ENCODE measurements around the gene DNAJC15.

Gene DNAJC15

GRCh38 chr13:43122791-43123190 is 99.4 kb downstream of the DNAJC15 start:
- FAIRE-seq (no peak), DNase-seq (ENCODE audit: insufficient read length) (no peak)
- TF ChIP-seq POLR2AphosphoS5 (IDR thresholded peaks at IDR 0.05; ENCODE audit: low read depth, low read length): no peak
- no peak for TF ChIP-seq TAF1 (IDR thresholded peaks at IDR 0.05; ENCODE audit: borderline replicate concordance, low read depth, low read length)
- TF ChIP-seq POLR2A (IDR thresholded peaks at IDR 0.05; ENCODE audit: low read depth, low read length): no peak

GRCh38 chr13:43123856-43124255 is 100.5 kb downstream of the DNAJC15 start:
- TF ChIP-seq TAF1 (IDR thresholded peaks at IDR 0.05; ENCODE audit: borderline replicate concordance, low read depth, low read length): no peak
- TF ChIP-seq POLR2AphosphoS5 (IDR thresholded peaks at IDR 0.05; ENCODE audit: low read depth, low read length): no peak
- TF ChIP-seq POLR2A (IDR thresholded peaks at IDR 0.05; ENCODE audit: low read depth, low read length): no peak
- no peak for DNase-seq (ENCODE audit: insufficient read length)
- FAIRE-seq: no peak

- TF ChIP-seq TAF1 (IDR thresholded peaks at IDR 0.05; ENCODE audit: borderline replicate concordance, low read depth, low read length): no peak
- TF ChIP-seq POLR2AphosphoS5 (IDR thresholded peaks at IDR 0.05; ENCODE audit: low read depth, low read length): no peak
- no peak for TF ChIP-seq POLR2A (IDR thresholded peaks at IDR 0.05; ENCODE audit: low read depth, low read length)
- FAIRE-seq: no peak
- DNase-seq (ENCODE audit: insufficient read length): no peak
Measured at GRCh38 chr13:43124490-43124889, 101.1 kb downstream of the DNAJC15 start.

- FAIRE-seq: peak; percentile 70
- no peak for TF ChIP-seq POLR2A (IDR thresholded peaks at IDR 0.05; ENCODE audit: low read depth, low read length)
- no peak for TF ChIP-seq POLR2AphosphoS5 (IDR thresholded peaks at IDR 0.05; ENCODE audit: low read depth, low read length)
- no peak for TF ChIP-seq TAF1 (IDR thresholded peaks at IDR 0.05; ENCODE audit: borderline replicate concordance, low read depth, low read length)
- no peak for DNase-seq (ENCODE audit: insufficient read length)
Measured at GRCh38 chr13:43126420-43126819, 103.0 kb downstream of the DNAJC15 start.

GRCh38 chr13:43127103-43127798 is 103.9 kb downstream of the DNAJC15 start:
- TF ChIP-seq POLR2AphosphoS5 (IDR thresholded peaks at IDR 0.05; ENCODE audit: low read depth, low read length) (no peak), TAF1 (IDR thresholded peaks at IDR 0.05; ENCODE audit: borderline replicate concordance, low read depth, low read length) (no peak), POLR2A (IDR thresholded peaks at IDR 0.05; ENCODE audit: low read depth, low read length) (no peak)
- DNase-seq (ENCODE audit: insufficient read length): no peak
- FAIRE-seq: peak; percentile 17

- DNase-seq (ENCODE audit: insufficient read length) (no peak), FAIRE-seq (peak; percentile 82)
Measured at GRCh38 chr13:43127827-43128226, 104.4 kb downstream of the DNAJC15 start.

GRCh38 chr13:43128504-43128961 is 105.1 kb downstream of the DNAJC15 start:
- FAIRE-seq (peak; percentile 87), DNase-seq (ENCODE audit: insufficient read length) (no peak)

More at GRCh38 chr13:43127827-43128226, 104.4 kb downstream of the DNAJC15 start:
- no peak for TF ChIP-seq TAF1 (IDR thresholded peaks at IDR 0.05; ENCODE audit: borderline replicate concordance, low read depth, low read length)
- TF ChIP-seq POLR2A (IDR thresholded peaks at IDR 0.05; ENCODE audit: low read depth, low read length): no peak
- TF ChIP-seq POLR2AphosphoS5 (IDR thresholded peaks at IDR 0.05; ENCODE audit: low read depth, low read length): no peak

GRCh38 chr13:43129066-43129465 is 105.7 kb downstream of the DNAJC15 start:
- TF ChIP-seq POLR2AphosphoS5 (IDR thresholded peaks at IDR 0.05; ENCODE audit: low read depth, low read length) (no peak), TAF1 (IDR thresholded peaks at IDR 0.05; ENCODE audit: borderline replicate concordance, low read depth, low read length) (no peak), POLR2A (IDR thresholded peaks at IDR 0.05; ENCODE audit: low read depth, low read length) (no peak)
- FAIRE-seq: peak; percentile 21

More at GRCh38 chr13:43128504-43128961, 105.1 kb downstream of the DNAJC15 start:
- TF ChIP-seq POLR2AphosphoS5 (IDR thresholded peaks at IDR 0.05; ENCODE audit: low read depth, low read length) (no peak), POLR2A (IDR thresholded peaks at IDR 0.05; ENCODE audit: low read depth, low read length) (no peak), TAF1 (IDR thresholded peaks at IDR 0.05; ENCODE audit: borderline replicate concordance, low read depth, low read length) (no peak)

GRCh38 chr13:43129511-43130110 is 106.2 kb downstream of the DNAJC15 start:
- DNase-seq (ENCODE audit: insufficient read length) (no peak), FAIRE-seq (peak; percentile 5)
- TF ChIP-seq POLR2A (IDR thresholded peaks at IDR 0.05; ENCODE audit: low read depth, low read length) (no peak), TAF1 (IDR thresholded peaks at IDR 0.05; ENCODE audit: borderline replicate concordance, low read depth, low read length) (no peak), POLR2AphosphoS5 (IDR thresholded peaks at IDR 0.05; ENCODE audit: low read depth, low read length) (no peak)

More at GRCh38 chr13:43129066-43129465, 105.7 kb downstream of the DNAJC15 start:
- DNase-seq (ENCODE audit: insufficient read length): no peak

GRCh38 chr13:43132257-43132656 is 108.9 kb downstream of the DNAJC15 start:
- DNase-seq (ENCODE audit: insufficient read length) (no peak), FAIRE-seq (peak; percentile 78)

GRCh38 chr13:43132911-43133310 is 109.5 kb downstream of the DNAJC15 start:
- FAIRE-seq (peak; percentile 50), DNase-seq (ENCODE audit: insufficient read length) (no peak)

More at GRCh38 chr13:43132257-43132656, 108.9 kb downstream of the DNAJC15 start:
- TF ChIP-seq POLR2AphosphoS5 (IDR thresholded peaks at IDR 0.05; ENCODE audit: low read depth, low read length) (no peak), POLR2A (IDR thresholded peaks at IDR 0.05; ENCODE audit: low read depth, low read length) (no peak), TAF1 (IDR thresholded peaks at IDR 0.05; ENCODE audit: borderline replicate concordance, low read depth, low read length) (no peak)

More at GRCh38 chr13:43132911-43133310, 109.5 kb downstream of the DNAJC15 start:
- TF ChIP-seq POLR2A (IDR thresholded peaks at IDR 0.05; ENCODE audit: low read depth, low read length) (no peak), POLR2AphosphoS5 (IDR thresholded peaks at IDR 0.05; ENCODE audit: low read depth, low read length) (no peak), TAF1 (IDR thresholded peaks at IDR 0.05; ENCODE audit: borderline replicate concordance, low read depth, low read length) (no peak)
